Activated T-helper 1 cell treated with anti-CD3 and anti-CD28 coated beads, Interleukin-12 subunit alpha, Interleukin-12 subunit beta, Interleukin-2, Interleukin-4 antibody, amounts not matched to agents 30 ng/mL and 10 ng/mL and 1 ng/mL, durations not matched to agents 14 hours and 24 hours and 36 hours (primary cell): ENCODE data around the gene SMIM45.
A peak's percentile ranks its signal among the peaks of the same experiment; 100 is the strongest.

Source experiments
- DNase-seq: peaks from one replicate; pipeline ENCODE4 v3.0.0; 2021; ENCODE audit warnings: low spot score
- H3K27ac Mint-ChIP-seq: one replicate; pipeline ENCODE4 v1.8.0; 2021; ENCODE audit warnings: mild to moderate bottlenecking, mixed read lengths
- H3K27me3 Mint-ChIP-seq: one replicate; pipeline ENCODE4 v1.8.0; 2022; ENCODE audit warnings: mild to moderate bottlenecking, moderate library complexity, mixed read lengths; ENCODE audit not compliant: insufficient read depth
- H3K36me3 Mint-ChIP-seq: one replicate; pipeline ENCODE4 v1.8.0; 2021; ENCODE audit warnings: low read depth, mixed read lengths
- H3K4me1 Mint-ChIP-seq: one replicate; pipeline ENCODE4 v1.8.0; 2021; ENCODE audit warnings: low read depth, mixed read lengths
- H3K4me3 Mint-ChIP-seq: one replicate; pipeline ENCODE4 v1.8.0; 2021; ENCODE audit warnings: mild to moderate bottlenecking, moderate library complexity, mixed read lengths
- H3K9me3 Mint-ChIP-seq: one replicate; pipeline ENCODE4 v1.8.0; 2021; ENCODE audit warnings: mixed read lengths
- intact Hi-C: fragments of 100-400 bp; cut with micrococcal nuclease; formaldehyde crosslinking; loops from one replicate; pipeline ENCODE4 v1.15.1; 2024

Gene SMIM45

GRCh38 chr22:41949297-41949965 lies 2.5 kb upstream of the SMIM45 start:
- Mint-ChIP-seq H3K4me3 (no peak overlapping the region), H3K4me1 (peaks cover 38% of the 10 kb centered on the region), H3K27me3 (no peaks in the 10 kb centered on the region), H3K9me3 (no peaks in the 10 kb centered on the region), H3K27ac (no peak overlapping the region), H3K36me3 (peaks cover 9% of the 10 kb centered on the region)
- no peak for DNase-seq
- intact Hi-C loops = loop anchor here (10.0 kb wide), 1 partner anchor 505 kb away; the partner anchor contains the start of gene TOB2

GRCh38 chr22:41952713-41953112 lies 763 bp downstream of the SMIM45 start:
- Mint-ChIP-seq H3K4me3 (no peak overlapping the region), H3K9me3 (no peaks in the 10 kb centered on the region), H3K27ac (no peak overlapping the region), H3K36me3 (no peaks in the 10 kb centered on the region), H3K27me3 (peaks cover 3% of the 10 kb centered on the region), H3K4me1 (peaks cover 20% of the 10 kb centered on the region)
- DNase-seq = no peak
- intact Hi-C loops = no loop called here

- Mint-ChIP-seq H3K9me3 (no peaks in the 10 kb centered on the region), H3K4me3 (no peak overlapping the region), H3K27me3 (peaks cover 4% of the 10 kb centered on the region), H3K27ac (peak overlapping the region; percentile 8), H3K4me1 (peaks cover 5% of the 10 kb centered on the region), H3K36me3 (no peaks in the 10 kb centered on the region)
- no peak for DNase-seq
- intact Hi-C loops = loop anchor here (1.0 kb wide), 4 partner anchors 11 to 212 kb away; partner anchors contain the start of genes CENPM and NAGA
These were observed 6.1 kb downstream of the SMIM45 start for GRCh38 chr22:41957941-41958556.

GRCh38 chr22:41963453-41964111 lies 11.6 kb downstream of the SMIM45 start:
- DNase-seq = no peak
- Mint-ChIP-seq H3K4me3 (no peak overlapping the region), H3K4me1 (peaks cover 8% of the 10 kb centered on the region), H3K9me3 (no peaks in the 10 kb centered on the region), H3K36me3 (no peaks in the 10 kb centered on the region), H3K27me3 (peaks cover 2% of the 10 kb centered on the region), H3K27ac (no peak overlapping the region)
- intact Hi-C loops = no loop called here

GRCh38 chr22:41964112-41964491 lies 12.2 kb downstream of the SMIM45 start:
- H3K4me3 Mint-ChIP-seq = no peak overlapping the region
- no peaks in the 10 kb centered on the region for H3K9me3 Mint-ChIP-seq
- H3K27ac Mint-ChIP-seq = no peak overlapping the region

GRCh38 chr22:41966225-41966606 lies 14.3 kb downstream of the SMIM45 start:
- no peaks in the 10 kb centered on the region for H3K9me3 Mint-ChIP-seq

More at GRCh38 chr22:41964112-41964491, 12.2 kb downstream of the SMIM45 start:
- H3K4me1 Mint-ChIP-seq = peaks cover 8% of the 10 kb centered on the region
- H3K36me3 Mint-ChIP-seq = no peaks in the 10 kb centered on the region
- no peak for DNase-seq
- intact Hi-C loops = no loop called here
- peaks cover 2% of the 10 kb centered on the region for H3K27me3 Mint-ChIP-seq

GRCh38 chr22:41966607-41967240 lies 14.8 kb downstream of the SMIM45 start:
- Mint-ChIP-seq H3K9me3 (no peaks in the 10 kb centered on the region), H3K4me1 (peaks cover 8% of the 10 kb centered on the region), H3K36me3 (no peaks in the 10 kb centered on the region), H3K27me3 (no peaks in the 10 kb centered on the region), H3K27ac (no peak overlapping the region), H3K4me3 (no peak overlapping the region)
- peak; percentile 37 for DNase-seq
- intact Hi-C loops = loop anchor here (1.0 to 2.0 kb wide), 9 partner anchors 104 to 586 kb away; partner anchors contain the start of genes NAGA, SERHL2 and SMDT1

More at GRCh38 chr22:41966225-41966606, 14.3 kb downstream of the SMIM45 start:
- intact Hi-C loops = loop anchor here (1.0 to 2.0 kb wide), 9 partner anchors 104 to 587 kb away; partner anchors contain the start of genes NAGA, SERHL2 and SMDT1
- Mint-ChIP-seq H3K36me3 (no peaks in the 10 kb centered on the region), H3K27ac (no peak overlapping the region), H3K4me1 (peaks cover 8% of the 10 kb centered on the region), H3K27me3 (peaks cover 2% of the 10 kb centered on the region), H3K4me3 (no peak overlapping the region)
- DNase-seq = no peak

- DNase-seq = no peak
- H3K36me3 Mint-ChIP-seq = no peaks in the 10 kb centered on the region
- peaks cover 8% of the 10 kb centered on the region for H3K4me1 Mint-ChIP-seq
- H3K9me3 Mint-ChIP-seq = no peaks in the 10 kb centered on the region
- H3K27me3 Mint-ChIP-seq = peaks cover 5% of the 10 kb centered on the region
- no peak overlapping the region for H3K27ac Mint-ChIP-seq
- intact Hi-C loops = no loop called here
- H3K4me3 Mint-ChIP-seq = no peak overlapping the region
These were observed 16.7 kb downstream of the SMIM45 start for GRCh38 chr22:41968601-41969000.

GRCh38 chr22:41969110-41969646 lies 17.2 kb downstream of the SMIM45 start, which contains the start of gene SEPTIN3:
SEPTIN3 (plus strand) TSS chr22:41969443; CDS start chr22:41971493, 2,050 bp downstream.
- Mint-ChIP-seq H3K4me3 (no peak within 1 kb of the TSS), H3K27me3 (peaks cover 5% of the 10 kb centered on the region), H3K9me3 (no peaks in the 10 kb centered on the region), H3K27ac (no peak within 1 kb of the TSS), H3K36me3 (no peaks in the 10 kb centered on the region), H3K4me1 (peaks cover 8% of the 10 kb centered on the region)
- intact Hi-C loops = no loop called here
- no peak for DNase-seq

GRCh38 chr22:41970601-41971000 lies 18.7 kb downstream of the SMIM45 start:
- H3K36me3 Mint-ChIP-seq = no peaks in the 10 kb centered on the region
- peaks cover 14% of the 10 kb centered on the region for H3K27me3 Mint-ChIP-seq
- DNase-seq = no peak
- intact Hi-C loops = no loop called here
- H3K9me3 Mint-ChIP-seq = no peaks in the 10 kb centered on the region
- H3K27ac Mint-ChIP-seq = no peak overlapping the region
- H3K4me1 Mint-ChIP-seq = peaks cover 8% of the 10 kb centered on the region
- no peak overlapping the region for H3K4me3 Mint-ChIP-seq

GRCh38 chr22:41971431-41971830 lies 19.5 kb downstream of the SMIM45 start:
- peaks cover 13% of the 10 kb centered on the region for H3K4me1 Mint-ChIP-seq
- H3K36me3 Mint-ChIP-seq = no peaks in the 10 kb centered on the region
- H3K27me3 Mint-ChIP-seq = peaks cover 20% of the 10 kb centered on the region
- H3K9me3 Mint-ChIP-seq = no peaks in the 10 kb centered on the region
- H3K4me3 Mint-ChIP-seq = no peak overlapping the region
- intact Hi-C loops = no loop called here
- DNase-seq = no peak
- H3K27ac Mint-ChIP-seq = no peak overlapping the region

GRCh38 chr22:41974691-41975290 lies 22.8 kb downstream of the SMIM45 start:
- no peak for DNase-seq
- Mint-ChIP-seq H3K27ac (peak overlapping the region; percentile 8), H3K9me3 (no peaks in the 10 kb centered on the region), H3K4me3 (no peak overlapping the region), H3K36me3 (no peaks in the 10 kb centered on the region), H3K27me3 (peaks cover 32% of the 10 kb centered on the region), H3K4me1 (peaks cover 21% of the 10 kb centered on the region)
- intact Hi-C loops = loop anchor here (1.0 kb wide), 1 partner anchor 24 kb away; the partner anchor contains the start of gene WBP2NL
